ENCODE measurements around the gene PSMD1.
"Not testable (repeated sequence)": the region's sequence is repeated elsewhere in the genome, so short reads cannot be mapped to it uniquely, and the experiment has no call there.

Gene PSMD1

GRCh38 chr2:231181860-231182512 lies 125.3 kb downstream of the PSMD1 start:
- no peak for DNase-seq (ENCODE audit: extremely low read depth in 1 of 2, low read depth in 1 of 2)

GRCh38 chr2:231182513-231182899 lies 125.8 kb downstream of the PSMD1 start:
- DNase-seq (ENCODE audit: extremely low read depth in 1 of 2, low read depth in 1 of 2): no peak

GRCh38 chr2:231183851-231184250 lies 127.2 kb downstream of the PSMD1 start:
- DNase-seq (ENCODE audit: extremely low read depth in 1 of 2, low read depth in 1 of 2): no peak

GRCh38 chr2:231184319-231184718 lies 127.7 kb downstream of the PSMD1 start:
- no peak for DNase-seq (ENCODE audit: extremely low read depth in 1 of 2, low read depth in 1 of 2)

GRCh38 chr2:231185050-231185725 lies 128.5 kb downstream of the PSMD1 start:
- no peak for DNase-seq (ENCODE audit: extremely low read depth in 1 of 2, low read depth in 1 of 2)

GRCh38 chr2:231185886-231186285 lies 129.2 kb downstream of the PSMD1 start:
- DNase-seq (ENCODE audit: extremely low read depth in 1 of 2, low read depth in 1 of 2): no peak

GRCh38 chr2:231186325-231186724 lies 129.7 kb downstream of the PSMD1 start:
- DNase-seq (ENCODE audit: extremely low read depth in 1 of 2, low read depth in 1 of 2): no peak

- no peak for DNase-seq (ENCODE audit: extremely low read depth in 1 of 2, low read depth in 1 of 2)
These were observed 131.3 kb downstream of the PSMD1 start for GRCh38 chr2:231187736-231188505.

- no peak for DNase-seq (ENCODE audit: extremely low read depth in 1 of 2, low read depth in 1 of 2)
These were observed 132.0 kb downstream of the PSMD1 start for GRCh38 chr2:231188506-231189170.

GRCh38 chr2:231189171-231189530 lies 132.5 kb downstream of the PSMD1 start:
- DNase-seq (ENCODE audit: extremely low read depth in 1 of 2, low read depth in 1 of 2): no peak

GRCh38 chr2:231189571-231190495 lies 133.2 kb downstream of the PSMD1 start:
- no peak for DNase-seq (ENCODE audit: extremely low read depth in 1 of 2, low read depth in 1 of 2)

- DNase-seq (ENCODE audit: extremely low read depth in 1 of 2, low read depth in 1 of 2): no peak
These were observed 134.0 kb downstream of the PSMD1 start for GRCh38 chr2:231190531-231191197.

- DNase-seq (ENCODE audit: extremely low read depth in 1 of 2, low read depth in 1 of 2): no peak
These were observed 135.5 kb downstream of the PSMD1 start for GRCh38 chr2:231191896-231192872.

- no peak for DNase-seq (ENCODE audit: extremely low read depth in 1 of 2, low read depth in 1 of 2)
These were observed 136.5 kb downstream of the PSMD1 start for GRCh38 chr2:231193216-231193615.

GRCh38 chr2:231196592-231196991 lies 139.9 kb downstream of the PSMD1 start:
- no peak for DNase-seq (ENCODE audit: extremely low read depth in 1 of 2, low read depth in 1 of 2)

GRCh38 chr2:231197196-231197595 lies 140.5 kb downstream of the PSMD1 start:
- DNase-seq (ENCODE audit: extremely low read depth in 1 of 2, low read depth in 1 of 2): not testable (repeated sequence)

GRCh38 chr2:231197706-231198290 lies 141.1 kb downstream of the PSMD1 start:
- DNase-seq (ENCODE audit: extremely low read depth in 1 of 2, low read depth in 1 of 2): no peak
